A549 treated with DMSO at 1 μM for 4 hours (cell line): Measurements from ENCODE around the gene RFK. TPM values are rescaled to one million over a fixed set of nuclear protein-coding genes. Genes with fewer than 3 reads are reported as not detected.

ENCODE experiments used
- total RNA-seq: library from RNA; stranded (reverse); fragments of 200-300 nt; extraction: Qiagen RNA extraction; gene quantifications from 5 replicates; pipeline ENCODE4 v1.2.3, GENCODE V29; 2022; ENCODE audit warnings: low read depth

The RFK gene
- total RNA-seq = 35.0 to 57.9 TPM (median 48.5 TPM) in 5 replicates

GRCh38 chr9:76394195-76394959 lies at the start of gene RFK:
Gene RFK, minus strand, starts transcription at chr9:76394426. Its CDS starts 255 bp downstream, at chr9:76394171.

Other genes with a start within 250 kb of the RFK start
- 2.3 to 4.2 TPM (median 3.2 TPM) in 5 replicates for gene GCNT1, start 64.8 kb upstream of the RFK start, total RNA-seq